Activated naive CD4-positive, alpha-beta T cell treated with anti-CD3 and anti-CD28 coated beads for 36 hours (primary cell): Measurements from ENCODE around the gene PTPRF. TPM values are rescaled to one million over a fixed set of nuclear protein-coding genes. Genes with fewer than 3 reads are reported as not detected.
"Not testable (repeated sequence)": the region's sequence is repeated elsewhere in the genome, so short reads cannot be mapped to it uniquely, and the experiment has no call there.

Source experiments
- CTCF ChIA-PET: fragments of 350-600 bp; sonication (Branson Sonifier 250); formaldehyde crosslinking; loops from one replicate; lab custom pipeline; 2021; ENCODE audit warnings: antibody characterized with exemption; lab: Charles Lee
- DNase-seq: peaks from one replicate; pipeline ENCODE4 v3.0.0-alpha.2; 2020
- H3K27ac Mint-ChIP-seq: one replicate; pipeline ENCODE4 v1.8.0; 2021; ENCODE audit warnings: mild to moderate bottlenecking, mixed read lengths
- H3K27me3 Mint-ChIP-seq: one replicate; pipeline ENCODE4 v1.8.0; 2021; ENCODE audit warnings: low read depth, mixed read lengths
- H3K36me3 Mint-ChIP-seq: one replicate; pipeline ENCODE4 v1.8.0; 2021; ENCODE audit warnings: low read depth, mixed read lengths
- H3K4me1 Mint-ChIP-seq: one replicate; pipeline ENCODE4 v1.8.0; 2021; ENCODE audit warnings: low read depth, mixed read lengths
- H3K4me3 Mint-ChIP-seq: one replicate; pipeline ENCODE4 v1.8.0; 2021; ENCODE audit warnings: mild to moderate bottlenecking, moderate library complexity, mixed read lengths
- H3K9me3 Mint-ChIP-seq: one replicate; pipeline ENCODE4 v1.8.0; 2021; ENCODE audit warnings: mixed read lengths
- intact Hi-C: fragments of 100-400 bp; cut with micrococcal nuclease; formaldehyde crosslinking; loops from one replicate; pipeline ENCODE4 v1.15.1; 2023
- total RNA-seq, 2 experiments: library from RNA; stranded (reverse); gene quantifications; one replicate each; pipeline ENCODE4 v1.2.3, GENCODE V29; 2021

The PTPRF gene
- total RNA-seq, 2 experiments from 2014 or later, result 1.0 to 2.3 TPM

GRCh38 chr1:43542527-43543458 is 12.1 kb downstream of the PTPRF start:
- DNase-seq, result no peak
- intact Hi-C loops, result no loop called here
- Mint-ChIP-seq H3K36me3 (no peaks in the 10 kb centered on the region), H3K4me3 (no peak overlapping the region), H3K27ac (no peak overlapping the region), H3K27me3 (no peaks in the 10 kb centered on the region), H3K4me1 (no peaks in the 10 kb centered on the region), H3K9me3 (no peaks in the 10 kb centered on the region)
- CTCF ChIA-PET, result no interaction called here

DNA sequence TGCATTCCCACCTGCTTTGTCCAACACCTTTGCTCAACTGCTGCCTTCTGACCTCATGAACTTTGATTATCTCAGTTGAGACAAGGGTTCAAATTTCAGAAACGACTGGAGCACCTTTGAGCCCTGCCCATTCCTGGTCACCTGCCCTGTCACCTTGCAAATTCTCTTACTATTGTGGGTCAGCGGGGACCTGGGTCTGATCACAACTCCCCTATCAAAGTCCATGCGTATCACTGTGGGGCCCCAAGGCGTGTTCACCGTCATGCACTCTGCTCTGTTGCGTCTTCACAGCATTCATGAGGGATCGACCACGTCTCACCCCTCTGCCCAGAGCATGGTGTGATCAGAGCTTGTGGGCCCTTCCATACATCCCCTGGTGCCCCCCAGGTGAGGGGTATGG is 12.9 kb downstream of the PTPRF start:
- CTCF ChIA-PET, result interaction anchor here (0.6 kb wide), 1 partner anchor 321 kb away, joined by 3 read pairs; no protein-coding TSS in a partner anchor
- Mint-ChIP-seq H3K9me3 (no peaks in the 10 kb centered on the region), H3K4me1 (no peaks in the 10 kb centered on the region), H3K27ac (no peak overlapping the region), H3K27me3 (no peaks in the 10 kb centered on the region), H3K36me3 (no peaks in the 10 kb centered on the region), H3K4me3 (no peak overlapping the region)
- no peak for DNase-seq
- intact Hi-C loops, result no loop called here

- Mint-ChIP-seq H3K4me1 (no peaks in the 10 kb centered on the region), H3K27ac (no peak overlapping the region), H3K27me3 (peaks cover under 1% of the 10 kb centered on the region), H3K9me3 (no peaks in the 10 kb centered on the region), H3K4me3 (no peak overlapping the region), H3K36me3 (no peaks in the 10 kb centered on the region)
- intact Hi-C loops, result no loop called here
- DNase-seq, result no peak
- CTCF ChIA-PET, result interaction anchor here (1.4 kb wide), 1 partner anchor 13 kb away, joined by 5 read pairs; no protein-coding TSS in a partner anchor
Observed at GRCh38 chr1:43545339-43545694, 14.6 kb downstream of the PTPRF start.

DNA sequence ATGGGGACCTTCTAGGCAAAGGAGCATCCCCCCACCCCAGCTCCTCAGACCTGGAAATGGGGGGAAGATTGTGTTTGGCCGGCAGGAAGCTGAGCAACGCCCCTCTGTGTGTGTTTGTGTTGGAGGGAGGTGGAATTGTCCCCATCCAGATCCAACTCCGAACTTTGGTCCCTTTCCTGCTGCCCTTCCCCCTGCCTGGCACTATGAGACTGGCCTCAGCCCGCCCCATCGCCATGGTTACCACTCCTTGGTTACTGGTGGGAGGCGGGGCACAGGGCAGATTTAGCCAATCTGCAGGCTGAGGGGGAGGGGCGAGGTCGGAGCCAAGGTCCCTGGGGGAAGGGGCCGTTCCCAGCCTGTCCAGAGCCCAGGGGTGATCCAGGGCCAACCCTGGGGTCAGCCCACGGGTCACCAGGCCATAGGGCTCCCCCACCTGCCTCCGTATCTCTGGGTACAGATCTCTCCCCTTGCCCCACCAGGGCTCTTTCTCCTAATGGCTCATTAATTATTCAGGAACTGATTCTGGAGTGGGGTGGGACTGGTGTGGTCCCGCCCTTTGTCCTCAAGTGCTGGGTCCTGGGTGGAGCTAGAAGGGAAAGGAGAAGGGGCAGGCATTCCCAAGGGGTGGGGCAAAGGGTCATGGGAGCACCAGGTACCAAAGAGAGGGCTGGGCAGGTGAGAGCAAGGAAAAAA is 15.2 kb downstream of the PTPRF start:
- no peak for DNase-seq
- H3K27ac Mint-ChIP-seq, result no peak overlapping the region
- intact Hi-C loops, result no loop called here
- no peak overlapping the region for H3K4me3 Mint-ChIP-seq
- H3K27me3 Mint-ChIP-seq, result peaks cover 6% of the 10 kb centered on the region
- H3K9me3 Mint-ChIP-seq, result no peaks in the 10 kb centered on the region
- no peaks in the 10 kb centered on the region for H3K36me3 Mint-ChIP-seq
- CTCF ChIA-PET, result interaction anchor here (0.5 to 1.4 kb wide), 3 partner anchors 13 to 174 kb away, joined by 3 to 5 read pairs (median 4); no protein-coding TSS in a partner anchor
- H3K4me1 Mint-ChIP-seq, result no peaks in the 10 kb centered on the region

- Mint-ChIP-seq H3K27me3 (peaks cover 9% of the 10 kb centered on the region), H3K9me3 (no peaks in the 10 kb centered on the region), H3K4me1 (no peaks in the 10 kb centered on the region), H3K36me3 (no peaks in the 10 kb centered on the region), H3K4me3 (no peak overlapping the region), H3K27ac (no peak overlapping the region)
- intact Hi-C loops, result no loop called here
- CTCF ChIA-PET, result interaction anchor here (1.4 kb wide), 1 partner anchor 12 kb away, joined by 5 read pairs; no protein-coding TSS in a partner anchor
- DNase-seq, result no peak
Observed at GRCh38 chr1:43546388-43547100, 15.9 kb downstream of the PTPRF start.

DNA sequence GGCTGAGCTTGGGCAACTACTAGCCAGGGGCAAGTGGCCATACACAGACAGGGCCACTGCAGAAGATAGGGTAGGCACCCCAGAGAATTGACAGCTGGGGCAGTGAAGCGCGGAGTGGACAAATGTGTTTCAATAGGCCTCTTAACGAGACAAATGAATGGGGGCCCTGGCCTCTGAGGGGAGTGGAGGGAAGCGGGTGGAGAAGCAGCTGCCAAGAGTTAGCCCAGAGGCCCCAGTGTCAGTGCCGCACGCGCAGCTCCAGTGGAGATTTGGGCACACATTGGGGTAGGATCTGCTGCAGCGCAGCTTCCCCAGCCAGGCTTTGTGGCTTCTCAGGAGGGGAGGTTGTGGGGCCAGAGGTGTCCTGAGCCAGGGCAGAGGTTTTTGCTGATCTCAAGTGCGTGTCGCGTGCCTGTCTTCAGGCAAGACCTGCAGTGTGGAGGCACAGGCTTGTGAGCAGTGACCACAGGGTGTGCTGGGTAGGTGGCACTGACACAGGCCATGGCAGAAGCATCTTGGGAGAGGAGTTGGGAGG is 16.9 kb downstream of the PTPRF start:
- Mint-ChIP-seq H3K27ac (no peak overlapping the region), H3K36me3 (no peaks in the 10 kb centered on the region), H3K27me3 (peaks cover 9% of the 10 kb centered on the region), H3K4me3 (no peak overlapping the region), H3K9me3 (no peaks in the 10 kb centered on the region), H3K4me1 (no peaks in the 10 kb centered on the region)
- CTCF ChIA-PET, result no interaction called here
- no peak for DNase-seq
- intact Hi-C loops, result no loop called here

DNA sequence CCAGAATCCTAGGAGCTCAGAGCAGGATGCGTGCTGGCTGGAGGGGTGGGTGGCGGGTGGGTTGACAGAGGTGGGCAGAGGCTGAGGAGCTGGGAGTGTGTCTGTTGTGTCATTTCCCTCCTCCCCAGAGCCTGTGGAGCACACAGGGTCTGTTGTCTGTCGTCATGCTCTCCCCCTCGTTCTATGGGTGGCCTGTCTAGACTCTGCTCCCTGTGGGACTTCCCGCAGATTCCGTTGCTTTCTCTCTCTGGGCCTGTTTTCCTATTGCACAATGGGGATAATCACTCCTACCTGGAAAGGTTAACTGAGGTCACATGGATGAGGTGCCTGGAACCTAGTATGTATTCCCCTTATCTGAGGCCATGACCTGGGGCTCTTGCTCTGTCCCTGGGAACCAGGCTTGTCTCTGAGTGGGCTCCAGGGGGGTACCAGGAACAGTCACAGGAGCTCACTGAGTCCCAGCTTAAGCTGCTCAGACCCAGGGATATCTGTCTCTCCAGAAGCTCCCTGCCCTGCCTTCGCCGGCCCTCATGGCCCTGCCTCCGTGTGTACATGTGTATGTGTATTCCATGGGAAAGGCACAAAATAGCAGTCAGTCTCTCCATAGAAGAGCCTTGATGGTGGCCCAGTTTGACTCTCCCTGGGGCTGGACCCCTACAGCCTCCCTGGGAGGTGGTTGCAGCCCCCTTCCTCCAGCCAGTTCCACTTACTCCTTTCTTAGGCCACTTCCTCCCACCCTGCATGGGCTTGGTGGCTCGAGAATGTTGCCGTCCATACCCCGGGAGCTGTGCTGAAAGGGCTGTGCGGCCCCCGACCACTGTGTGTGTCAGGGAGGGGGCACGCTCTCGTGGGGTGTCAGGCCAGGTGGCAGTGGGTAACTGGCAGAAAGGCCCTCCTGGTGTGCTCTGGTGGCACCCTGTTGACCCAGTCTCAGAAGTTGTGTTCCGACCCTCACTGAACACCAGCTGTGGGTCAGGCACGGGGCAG is 17.9 kb downstream of the PTPRF start:
- CTCF ChIA-PET, result interaction anchor here (0.5 kb wide), 1 partner anchor 97 kb away, joined by 3 read pairs; no protein-coding TSS in a partner anchor
- peaks cover 9% of the 10 kb centered on the region for H3K27me3 Mint-ChIP-seq
- H3K4me3 Mint-ChIP-seq, result no peak overlapping the region

GRCh38 chr1:43549394-43549793 is 18.7 kb downstream of the PTPRF start:
- intact Hi-C loops, H3K36me3 Mint-ChIP-seq, H3K4me3 Mint-ChIP-seq, H3K27me3 Mint-ChIP-seq, H3K4me1 Mint-ChIP-seq, CTCF ChIA-PET, H3K9me3 Mint-ChIP-seq, DNase-seq, H3K27ac Mint-ChIP-seq: not testable (repeated sequence)

More for the DNA sequence above, 17.9 kb downstream of the PTPRF start:
- intact Hi-C loops, result no loop called here
- no peaks in the 10 kb centered on the region for H3K4me1 Mint-ChIP-seq
- no peaks in the 10 kb centered on the region for H3K9me3 Mint-ChIP-seq
- H3K36me3 Mint-ChIP-seq, result no peaks in the 10 kb centered on the region
- no peak overlapping the region for H3K27ac Mint-ChIP-seq
- DNase-seq, result no peak

GRCh38 chr1:43549921-43550597 is 19.4 kb downstream of the PTPRF start:
- Mint-ChIP-seq H3K27me3 (peaks cover 9% of the 10 kb centered on the region), H3K4me1 (no peaks in the 10 kb centered on the region), H3K27ac (no peak overlapping the region), H3K4me3 (no peak overlapping the region), H3K36me3 (no peaks in the 10 kb centered on the region), H3K9me3 (no peaks in the 10 kb centered on the region)
- intact Hi-C loops, result no loop called here
- no peak for DNase-seq
- CTCF ChIA-PET, result no interaction called here

DNA sequence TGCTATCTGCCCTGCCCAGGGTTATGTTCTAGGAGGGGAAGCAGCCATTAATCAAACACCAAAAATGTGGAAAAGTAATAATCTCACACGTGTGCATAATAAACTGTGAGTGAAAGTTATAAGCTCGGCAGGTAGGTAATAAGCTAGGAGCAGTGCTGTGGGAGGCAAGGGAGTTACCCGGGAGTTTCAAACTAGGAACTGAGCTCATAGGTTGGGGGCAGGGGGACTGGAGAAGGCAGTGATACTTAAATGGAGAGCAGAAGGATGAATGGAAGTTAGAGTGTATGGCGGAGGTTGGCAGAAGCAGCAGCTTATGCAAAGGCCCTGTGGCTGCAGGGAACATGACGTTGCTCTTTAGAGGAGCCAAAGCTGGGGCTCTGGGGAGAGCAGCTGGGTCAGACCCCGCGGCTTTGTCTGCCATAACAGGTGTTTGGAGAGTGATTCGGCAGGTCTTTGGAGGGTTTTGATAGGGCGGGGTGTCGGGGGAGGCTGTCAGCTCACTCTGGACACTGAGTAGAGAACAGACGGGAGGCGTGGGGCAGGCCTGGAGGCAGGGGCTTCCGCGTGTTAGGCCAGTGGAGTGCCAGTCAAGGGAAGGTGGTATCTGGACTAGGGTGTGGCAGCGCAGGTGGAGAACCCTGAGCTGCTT is 20.0 kb downstream of the PTPRF start:
- Mint-ChIP-seq H3K4me3 (no peak overlapping the region), H3K27me3 (peaks cover 9% of the 10 kb centered on the region), H3K4me1 (no peaks in the 10 kb centered on the region), H3K9me3 (no peaks in the 10 kb centered on the region), H3K27ac (no peak overlapping the region), H3K36me3 (no peaks in the 10 kb centered on the region)
- DNase-seq, result no peak
- CTCF ChIA-PET, result no interaction called here
- intact Hi-C loops, result no loop called here
